D341Med (cell line): ENCODE results near the gene TEPSIN.

Source experiments
- DNase-seq: peaks from one replicate; pipeline ENCODE4 v3.0.0; 2012; ENCODE audit warnings: low spot score

Gene TEPSIN

GRCh38 chr17:81197409-81197795 is 41.5 kb downstream of the TEPSIN start:
- DNase-seq, result no peak

GRCh38 chr17:81196505-81197408 is 42.1 kb downstream of the TEPSIN start:
- no peak for DNase-seq

GRCh38 chr17:81195941-81196495 is 42.8 kb downstream of the TEPSIN start:
- no peak for DNase-seq

- no peak for DNase-seq
Observed at GRCh38 chr17:81194941-81195901, 43.6 kb downstream of the TEPSIN start.

- DNase-seq, result no peak
Observed at GRCh38 chr17:81194225-81194760, 44.6 kb downstream of the TEPSIN start.

GRCh38 chr17:81193470-81194224 is 45.2 kb downstream of the TEPSIN start:
- no peak for DNase-seq

- DNase-seq, result no peak
Observed at GRCh38 chr17:81193051-81193410, 45.8 kb downstream of the TEPSIN start.

- no peak for DNase-seq
Observed at GRCh38 chr17:81192386-81193050, 46.3 kb downstream of the TEPSIN start.

- DNase-seq, result no peak
Observed at GRCh38 chr17:81191646-81192045, 47.2 kb downstream of the TEPSIN start.

- no peak for DNase-seq
Observed at GRCh38 chr17:81191116-81191515, 47.7 kb downstream of the TEPSIN start.

GRCh38 chr17:81190591-81190990 is 48.3 kb downstream of the TEPSIN start:
- no peak for DNase-seq

GRCh38 chr17:81189670-81190530 is 49.0 kb downstream of the TEPSIN start:
- no peak for DNase-seq

- DNase-seq, result no peak
Observed at GRCh38 chr17:81189016-81189415, 49.8 kb downstream of the TEPSIN start.

- no peak for DNase-seq
Observed at GRCh38 chr17:81188491-81188840, 50.4 kb downstream of the TEPSIN start.

- no peak for DNase-seq
Observed at GRCh38 chr17:81187586-81188490, 51.0 kb downstream of the TEPSIN start.

- no peak for DNase-seq
Observed at GRCh38 chr17:81187120-81187519, 51.7 kb downstream of the TEPSIN start.

- DNase-seq, result no peak
Observed at GRCh38 chr17:81186203-81186602, 52.7 kb downstream of the TEPSIN start.

GRCh38 chr17:81184555-81184954 is 54.3 kb downstream of the TEPSIN start:
- DNase-seq, result no peak

- DNase-seq, result no peak
Observed at GRCh38 chr17:81183807-81184206, 55.0 kb downstream of the TEPSIN start.
